Stimulated activated CD4-positive, alpha-beta T cell treated with anti-CD3 and anti-CD28 coated beads, Interleukin-1b, Interleukin-23, amount 100 ng/mL, for 48 hours (primary cell): ENCODE results near the gene SCARF2.
"Not testable (repeated sequence)": the region's sequence is repeated elsewhere in the genome, so short reads cannot be mapped to it uniquely, and the experiment has no call there.

Experiments
- DNase-seq: peaks from one replicate; pipeline ENCODE4 v3.0.0-alpha.2; 2020

Gene SCARF2

GRCh38 chr22:20437613-20438426 is at the start of gene SCARF2:
Gene SCARF2 (minus strand): TSS chr22:20437825. CDS start chr22:20437754, 71 bp downstream.
- DNase-seq = no peak

- no peak for DNase-seq
Observed at GRCh38 chr22:20486229-20486628, 48.6 kb upstream of the SCARF2 start.

DNA sequence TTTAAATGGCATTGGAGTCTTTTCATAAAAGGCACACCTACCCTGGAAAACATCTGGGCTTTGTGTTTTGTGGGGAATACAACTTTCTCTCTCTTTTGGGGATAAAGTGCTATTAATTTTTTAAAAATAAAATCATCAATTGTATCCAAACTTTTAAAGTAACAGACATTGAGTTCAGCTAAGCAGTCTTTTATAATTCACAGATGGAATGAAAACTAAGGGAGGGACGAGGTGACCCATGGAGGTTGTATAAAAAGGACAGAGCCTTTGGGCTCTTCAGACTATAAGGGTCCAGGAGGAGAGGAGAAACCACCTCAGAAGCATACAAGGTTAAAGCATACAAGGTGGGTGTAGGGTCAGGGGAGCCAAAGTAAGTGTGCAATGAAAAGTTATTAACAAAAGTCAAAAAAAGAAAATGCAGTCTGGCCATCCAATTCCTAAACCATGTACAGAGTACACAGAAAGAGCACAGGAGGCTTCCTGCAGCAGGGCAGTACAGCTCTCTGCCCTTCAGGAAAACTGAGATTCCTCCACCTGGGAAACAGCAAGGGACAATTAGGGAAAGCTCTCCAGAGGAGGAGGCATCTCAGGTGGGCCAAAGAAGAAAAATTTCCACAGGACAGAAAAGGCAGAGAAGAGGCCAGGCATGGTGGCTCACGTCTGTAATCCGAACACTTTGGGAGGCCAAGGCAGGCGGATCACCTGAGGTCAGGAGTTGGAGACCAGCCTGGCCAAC is 47.5 kb upstream of the SCARF2 start:
- no peak for DNase-seq

- no peak for DNase-seq
Observed at GRCh38 chr22:20483771-20484170, 46.1 kb upstream of the SCARF2 start.

DNA sequence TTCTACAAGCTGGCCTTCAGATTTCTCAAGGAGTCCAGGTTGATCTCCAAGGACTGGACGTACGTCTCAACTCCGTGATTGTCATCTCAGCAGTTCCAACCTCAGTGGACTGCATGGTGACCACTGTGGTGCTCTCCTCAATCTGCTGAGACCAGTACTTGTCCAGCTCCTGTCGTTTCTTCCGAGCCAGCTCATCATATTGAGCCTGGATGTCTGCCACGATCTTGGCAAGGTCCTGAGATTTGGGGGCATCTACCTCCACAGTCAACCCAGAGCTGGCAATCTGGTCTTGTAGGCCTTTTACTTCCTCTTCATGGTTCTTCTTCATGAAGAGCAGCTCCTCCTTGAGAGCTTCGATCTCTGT is 45.5 kb upstream of the SCARF2 start:
- DNase-seq = not testable (repeated sequence)

DNA sequence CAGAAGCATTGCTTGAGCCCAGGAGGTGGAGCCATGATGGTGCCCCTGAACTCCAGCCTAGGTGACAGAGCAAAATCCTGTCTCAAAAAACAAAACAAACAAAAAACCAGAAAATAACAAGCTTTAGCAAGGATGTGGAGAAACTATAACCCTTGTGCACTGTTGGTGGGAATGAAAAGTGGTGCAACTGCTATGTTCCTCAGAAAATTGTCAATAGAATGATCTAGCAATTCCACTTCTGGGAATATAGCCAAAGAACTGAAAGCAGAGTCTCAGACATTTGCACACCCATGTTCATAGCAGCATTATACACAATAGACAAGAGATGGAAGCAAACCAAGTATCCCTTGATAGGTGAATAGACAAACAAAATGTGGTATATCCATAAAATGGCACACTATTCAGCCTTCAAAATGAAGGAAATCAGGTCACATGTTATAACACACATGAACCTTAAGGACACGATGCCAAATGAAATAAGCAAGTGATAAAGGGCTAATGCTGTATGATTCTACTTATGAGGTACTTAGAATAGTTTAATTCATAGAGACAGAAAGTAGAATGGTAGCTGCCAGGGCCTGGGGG is 42.1 kb upstream of the SCARF2 start:
- no peak for DNase-seq

DNA sequence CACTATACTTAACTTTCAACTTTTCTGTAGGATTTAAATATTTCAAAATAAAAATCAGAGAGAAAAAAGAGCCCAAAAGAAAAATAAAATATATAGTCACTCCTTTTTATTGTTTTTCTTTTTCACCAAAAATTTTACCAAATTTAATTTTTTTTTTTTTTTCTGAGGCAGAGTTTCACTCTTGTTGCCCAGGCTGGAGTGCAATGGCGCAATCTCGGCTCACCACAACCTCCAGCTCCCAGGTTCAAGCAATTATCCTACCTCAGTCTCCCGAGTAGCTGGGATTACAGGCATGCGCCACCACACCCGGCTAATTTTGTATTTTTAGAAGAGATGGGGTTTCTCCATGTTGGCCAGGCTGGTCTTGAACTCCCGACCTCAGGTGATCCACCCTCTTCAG is 40.4 kb upstream of the SCARF2 start:
- DNase-seq = not testable (repeated sequence)

DNA sequence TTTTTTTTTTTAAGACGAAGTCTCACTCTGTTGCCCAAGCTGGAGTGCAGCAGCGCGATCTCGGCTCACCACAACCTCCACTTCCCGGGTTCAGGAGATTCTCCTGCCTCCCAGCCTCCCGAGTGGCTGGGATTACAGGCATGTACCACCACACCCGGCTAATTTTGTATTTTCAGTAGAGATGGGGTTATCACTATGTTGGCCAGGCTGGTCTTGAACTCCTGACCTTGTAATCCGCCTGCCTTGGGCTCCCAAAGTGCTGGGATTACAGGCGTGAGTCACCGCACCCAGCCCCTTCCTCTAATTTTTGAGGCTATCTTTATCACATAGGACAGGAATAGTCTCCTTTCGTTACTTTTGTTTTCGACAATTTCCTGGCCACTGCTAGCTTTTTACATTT is 37.9 kb upstream of the SCARF2 start:
- DNase-seq = not testable (repeated sequence)

DNA sequence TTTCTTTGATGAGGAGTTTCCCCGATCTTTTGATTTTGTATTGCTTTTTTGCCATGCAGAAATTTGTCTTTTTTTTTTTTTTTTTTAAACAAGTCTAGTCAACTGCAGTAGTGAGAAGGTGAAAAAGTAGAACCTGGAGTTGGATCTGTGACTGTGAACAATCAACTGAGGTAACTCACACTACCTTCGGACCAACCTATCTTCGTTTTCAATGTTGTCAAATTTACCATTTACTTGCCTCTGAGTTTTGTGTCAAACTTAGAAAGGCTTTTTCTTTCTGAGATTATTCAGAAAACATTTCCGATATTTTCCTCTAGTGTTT is 37.5 kb upstream of the SCARF2 start:
- DNase-seq = no peak

- no peak for DNase-seq
Observed at GRCh38 chr22:20472629-20473442, 35.2 kb upstream of the SCARF2 start.

DNA sequence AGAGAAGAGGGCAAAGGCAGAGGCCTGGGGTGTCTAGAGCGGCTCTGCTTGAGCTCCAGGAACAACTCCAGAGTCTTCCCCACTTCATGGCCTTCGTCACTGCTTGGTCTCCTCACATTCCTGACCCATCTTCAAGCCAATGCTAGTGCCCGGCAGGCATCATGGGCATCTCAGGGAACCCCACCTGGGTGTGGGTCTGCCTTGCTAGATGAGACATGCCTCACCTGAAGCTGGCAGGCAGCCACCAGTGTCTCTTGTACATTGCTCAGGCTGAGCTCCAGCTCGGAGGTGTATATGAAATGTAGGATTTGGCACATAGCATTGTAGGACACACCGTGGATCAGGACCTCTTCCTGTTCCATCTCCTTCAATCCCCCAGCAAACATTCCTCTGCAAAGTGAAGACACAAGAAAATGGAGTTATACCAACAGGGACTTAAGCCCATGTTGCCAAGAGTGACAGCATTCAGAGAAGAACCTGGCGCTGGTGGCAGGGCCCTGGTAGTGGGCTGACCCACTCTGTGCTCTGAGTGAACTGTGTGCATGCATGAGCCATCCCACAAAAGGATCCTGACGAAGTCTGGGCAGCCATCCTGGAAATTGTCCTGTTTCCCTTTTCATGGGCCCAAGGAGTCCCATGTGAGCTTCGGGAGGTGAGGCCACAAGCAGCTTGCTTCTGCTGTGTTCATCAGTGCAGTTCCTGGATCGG is 33.7 kb upstream of the SCARF2 start:
- DNase-seq = no peak

DNA sequence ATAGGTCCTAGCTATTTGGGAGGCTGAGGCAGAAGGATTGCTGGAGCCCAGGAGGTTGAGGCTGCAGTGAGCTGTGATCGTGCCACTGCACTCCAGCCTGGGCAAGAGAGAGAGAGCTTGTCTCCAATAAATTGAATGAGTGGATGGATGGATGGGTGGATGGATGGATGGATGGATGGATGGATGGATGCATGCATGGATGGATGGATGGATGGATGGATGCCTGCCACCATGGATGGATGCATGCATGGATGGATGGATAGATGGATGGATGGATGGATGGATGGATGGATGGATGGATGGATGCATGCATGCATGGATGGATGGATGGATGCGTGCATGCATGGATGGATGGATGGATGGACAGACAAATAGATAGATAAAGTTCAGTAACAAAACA is 32.9 kb upstream of the SCARF2 start:
- DNase-seq = not testable (repeated sequence)

- no peak for DNase-seq
Observed at GRCh38 chr22:20469110-20469868, 31.7 kb upstream of the SCARF2 start.

DNA sequence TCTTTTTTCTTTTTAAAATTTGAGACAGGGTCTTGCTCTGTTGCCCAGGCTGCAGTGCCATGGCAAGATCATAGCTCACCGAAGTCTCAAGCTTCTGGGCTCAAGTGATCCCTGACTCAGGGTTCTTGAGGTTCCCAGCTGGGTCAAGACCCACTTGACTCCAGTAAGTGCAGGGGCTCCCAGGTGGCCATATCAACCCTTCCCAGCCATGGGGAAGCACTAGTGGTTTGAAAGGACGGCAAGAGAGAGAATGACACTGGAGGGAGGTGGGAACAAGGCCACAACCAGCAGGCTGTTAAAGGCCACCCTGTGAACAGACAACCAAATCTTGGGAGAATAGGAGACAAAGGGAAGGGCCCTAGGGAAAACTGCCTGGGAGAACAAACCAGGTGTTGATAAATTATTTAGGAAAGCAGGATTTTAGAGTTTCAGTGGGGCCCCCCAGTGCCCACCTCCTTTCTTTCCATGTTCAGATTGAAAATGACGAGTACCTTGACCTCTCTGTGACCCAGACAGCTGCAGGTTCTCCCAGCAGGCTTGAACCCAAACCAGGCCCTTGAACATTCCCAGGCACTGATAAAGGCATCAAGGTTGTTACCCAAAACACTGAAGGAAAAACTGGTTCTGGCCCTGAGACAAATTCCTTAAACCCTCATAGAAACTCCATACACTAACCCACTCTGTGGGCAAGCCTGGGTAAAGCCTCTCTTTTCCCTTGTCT is 29.2 kb upstream of the SCARF2 start:
- DNase-seq = no peak

GRCh38 chr22:20465759-20466077 is 28.1 kb upstream of the SCARF2 start:
- no peak for DNase-seq

- DNase-seq = no peak
Observed at GRCh38 chr22:20464912-20465758, 27.5 kb upstream of the SCARF2 start.

GRCh38 chr22:20464096-20464614 is 26.5 kb upstream of the SCARF2 start:
- DNase-seq = peak; percentile 70

- DNase-seq = no peak
Observed at GRCh38 chr22:20463324-20464095, 25.9 kb upstream of the SCARF2 start.

GRCh38 chr22:20459862-20460261 is 22.2 kb upstream of the SCARF2 start:
- DNase-seq = no peak
